OCI-LY1 (cell line): ENCODE results near the gene POLR2F.

Experiments
- H2AFZ ChIP-seq: fragments of 200-600 bp; sonication (generic), shearing (Covaris generic); 2 replicates; pipeline ENCODE4 v1.6.0; 2014; ENCODE audit warnings: antibody characterized with exemption, mild to moderate bottlenecking, low read length
- H3F3A ChIP-seq: fragments of 200-600 bp; sonication (generic), shearing (Covaris generic); 2 replicates; pipeline ENCODE4 v1.6.0; 2014; ENCODE audit warnings: mild to moderate bottlenecking, antibody characterized with exemption, low read length, moderate library complexity; ENCODE audit not compliant: insufficient read depth
- H3K27ac ChIP-seq: fragments of 200-600 bp; sonication (generic); 2 replicates; pipeline ENCODE4 v1.5.1; 2014; ENCODE audit warnings: low read length, mixed run types, mild to moderate bottlenecking, low read depth; ENCODE audit not compliant: poor library complexity, severe bottlenecking
- H3K27me3 ChIP-seq: fragments of 200-600 bp; sonication (generic); 2 replicates; pipeline ENCODE4 v1.6.0; 2014; ENCODE audit warnings: antibody characterized with exemption, mild to moderate bottlenecking, low read length, moderate library complexity; ENCODE audit not compliant: insufficient read depth
- H3K36me3 ChIP-seq: fragments of 200-600 bp; sonication (generic); 2 replicates; pipeline ENCODE4 v1.6.1; 2014; ENCODE audit warnings: mild to moderate bottlenecking, antibody characterized with exemption, low read length, moderate library complexity, mixed read lengths; ENCODE audit not compliant: insufficient read depth
- H3K4me1 ChIP-seq: fragments of 200-600 bp; sonication (generic); 2 replicates; pipeline ENCODE4 v1.5.1; 2014; ENCODE audit warnings: mild to moderate bottlenecking, low read length, moderate library complexity; ENCODE audit not compliant: insufficient read depth, severe bottlenecking
- H3K4me2 ChIP-seq: fragments of 200-600 bp; sonication (generic), shearing (Covaris generic); 2 replicates; pipeline ENCODE4 v1.6.1; 2014; ENCODE audit warnings: low read length
- H3K4me3 ChIP-seq: fragments of 200-600 bp; sonication (generic); 2 replicates; pipeline ENCODE4 v1.5.1; 2014; ENCODE audit warnings: low read length, low read depth, mild to moderate bottlenecking, mixed read lengths; ENCODE audit not compliant: poor library complexity, severe bottlenecking
- H3K79me2 ChIP-seq: fragments of 200-600 bp; shearing (Covaris generic); 2 replicates; pipeline ENCODE4 v1.6.1; 2016; ENCODE audit warnings: mixed run types, low read length, mixed read lengths; ENCODE audit not compliant: insufficient read depth
- H3K9ac ChIP-seq: fragments of 200-600 bp; sonication (generic), shearing (Covaris generic); 2 replicates; pipeline ENCODE4 v1.6.1; 2014; ENCODE audit warnings: mild to moderate bottlenecking, low read length, mixed read lengths
- H3K9me2 ChIP-seq: fragments of 200-600 bp; sonication (generic), shearing (Covaris generic); 2 replicates; pipeline ENCODE4 v1.6.1; 2014; ENCODE audit warnings: low read depth, mild to moderate bottlenecking, low read length, mixed read lengths
- H3K9me3 ChIP-seq: fragments of 200-600 bp; shearing (Covaris generic); 2 replicates; pipeline ENCODE4 v1.6.1; 2014; ENCODE audit warnings: low read length, mixed read lengths
- H4K20me1 ChIP-seq: fragments of 200-600 bp; sonication (generic), shearing (Covaris generic); 2 replicates; pipeline ENCODE4 v1.6.0; 2016; ENCODE audit warnings: mild to moderate bottlenecking, low read length; ENCODE audit not compliant: insufficient read depth
- EZH2 ChIP-seq: fragments of 200-600 bp; sonication (generic), shearing (Covaris generic); IDR thresholded peaks from 2 replicates; pipeline ENCODE4 v1.8.0; 2017; ENCODE audit warnings: borderline replicate concordance, mixed run types, mild to moderate bottlenecking, antibody characterized with exemption, low read length, moderate library complexity, mixed read lengths
- TF ChIP-seq, protein P1 (sequence below): fragments of 200-600 bp; sonication (generic), shearing (Covaris generic); IDR thresholded peaks from 2 replicates; pipeline ENCODE4 v1.5.1; 2017; ENCODE audit warnings: mild to moderate bottlenecking, antibody characterized with exemption, low read length, moderate library complexity, mixed read lengths

The POLR2F gene

DNA sequence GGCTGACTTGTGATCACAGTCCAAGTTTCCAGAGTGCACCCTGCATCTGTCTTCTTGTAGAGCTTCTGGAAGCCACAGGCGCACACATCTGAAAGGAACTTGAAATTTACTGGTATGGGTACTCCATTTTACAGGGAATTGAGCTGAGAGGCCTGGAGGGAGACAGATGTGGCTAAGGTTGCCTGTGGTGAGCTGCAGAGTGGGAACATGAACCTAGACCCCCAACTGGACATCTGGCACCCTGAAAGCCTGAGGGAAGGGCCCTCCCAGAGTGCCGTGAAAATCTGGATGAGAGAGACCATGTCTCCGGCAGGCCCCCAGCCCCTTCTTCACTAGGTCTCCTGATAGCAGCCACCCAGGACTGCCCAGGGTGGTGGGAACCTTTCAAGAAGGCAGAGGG lies 53.4 kb downstream of the POLR2F start:
- H3K4me3 ChIP-seq = no peak overlapping the region
- H3K9me3 ChIP-seq = no peaks in the 10 kb centered on the region
- no peaks in the 10 kb centered on the region for H3K4me1 ChIP-seq
- no peaks in the 10 kb centered on the region for H3F3A ChIP-seq
- no peaks in the 10 kb centered on the region for H4K20me1 ChIP-seq
- H3K9ac ChIP-seq = no peak overlapping the region
- H3K79me2 ChIP-seq = no peaks in the 10 kb centered on the region
- H3K4me2 ChIP-seq = no peak overlapping the region
- H3K36me3 ChIP-seq = no peaks in the 10 kb centered on the region
- no peaks in the 10 kb centered on the region for H3K9me2 ChIP-seq
- H3K27ac ChIP-seq = no peak overlapping the region
- H3K27me3 ChIP-seq = peaks cover 6% of the 10 kb centered on the region; the same call in 1 of the 2 replicates
- no peak for TF ChIP-seq EZH2
- TF ChIP-seq, protein P1, sequence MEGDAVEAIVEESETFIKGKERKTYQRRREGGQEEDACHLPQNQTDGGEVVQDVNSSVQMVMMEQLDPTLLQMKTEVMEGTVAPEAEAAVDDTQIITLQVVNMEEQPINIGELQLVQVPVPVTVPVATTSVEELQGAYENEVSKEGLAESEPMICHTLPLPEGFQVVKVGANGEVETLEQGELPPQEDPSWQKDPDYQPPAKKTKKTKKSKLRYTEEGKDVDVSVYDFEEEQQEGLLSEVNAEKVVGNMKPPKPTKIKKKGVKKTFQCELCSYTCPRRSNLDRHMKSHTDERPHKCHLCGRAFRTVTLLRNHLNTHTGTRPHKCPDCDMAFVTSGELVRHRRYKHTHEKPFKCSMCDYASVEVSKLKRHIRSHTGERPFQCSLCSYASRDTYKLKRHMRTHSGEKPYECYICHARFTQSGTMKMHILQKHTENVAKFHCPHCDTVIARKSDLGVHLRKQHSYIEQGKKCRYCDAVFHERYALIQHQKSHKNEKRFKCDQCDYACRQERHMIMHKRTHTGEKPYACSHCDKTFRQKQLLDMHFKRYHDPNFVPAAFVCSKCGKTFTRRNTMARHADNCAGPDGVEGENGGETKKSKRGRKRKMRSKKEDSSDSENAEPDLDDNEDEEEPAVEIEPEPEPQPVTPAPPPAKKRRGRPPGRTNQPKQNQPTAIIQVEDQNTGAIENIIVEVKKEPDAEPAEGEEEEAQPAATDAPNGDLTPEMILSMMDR = no peak
- H2AFZ ChIP-seq = no peak overlapping the region

DNA sequence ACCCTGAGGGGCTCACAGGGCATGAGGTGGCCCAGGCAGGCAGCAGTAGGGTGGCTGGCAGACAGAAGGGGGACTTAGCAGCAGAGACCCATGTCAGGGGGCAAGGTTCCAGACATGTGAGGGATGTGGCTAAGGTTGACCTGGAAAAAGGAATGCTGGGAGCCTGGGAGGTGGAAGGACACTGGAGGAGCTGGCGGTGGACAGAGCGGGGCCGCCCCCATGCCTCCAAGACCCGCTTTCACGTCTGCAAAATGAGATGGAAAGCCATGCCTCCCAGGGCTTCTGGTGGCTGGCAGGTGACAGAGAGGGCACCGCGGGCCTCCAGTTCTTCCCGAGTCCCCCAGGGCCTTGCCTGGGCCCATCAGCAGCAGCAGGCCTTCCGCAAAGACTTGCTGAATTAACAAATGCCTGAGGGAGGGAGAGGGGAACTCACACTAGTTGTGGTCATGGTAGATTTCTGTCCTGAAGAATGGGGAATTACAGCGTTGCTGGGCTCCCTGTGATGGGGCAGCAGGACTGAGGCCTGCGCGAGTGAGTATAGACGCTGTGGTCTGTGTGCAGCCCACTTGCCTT lies 53.9 kb downstream of the POLR2F start:
- H3K9me2 ChIP-seq = no peaks in the 10 kb centered on the region
- no peaks in the 10 kb centered on the region for H3K9me3 ChIP-seq
- no peaks in the 10 kb centered on the region for H4K20me1 ChIP-seq
- no peaks in the 10 kb centered on the region for H3K79me2 ChIP-seq
- no peak overlapping the region for H3K9ac ChIP-seq
- H3K36me3 ChIP-seq = no peaks in the 10 kb centered on the region
- no peak overlapping the region for H3K4me3 ChIP-seq
- peaks cover 6% of the 10 kb centered on the region; the same call in 1 of the 2 replicates for H3K27me3 ChIP-seq
- no peaks in the 10 kb centered on the region for H3K4me1 ChIP-seq
- no peak overlapping the region for H3K27ac ChIP-seq
- no peaks in the 10 kb centered on the region for H3F3A ChIP-seq
- no peak overlapping the region for H3K4me2 ChIP-seq
- TF ChIP-seq, protein P1 = no peak
- TF ChIP-seq EZH2 = no peak
- H2AFZ ChIP-seq = no peak overlapping the region

DNA sequence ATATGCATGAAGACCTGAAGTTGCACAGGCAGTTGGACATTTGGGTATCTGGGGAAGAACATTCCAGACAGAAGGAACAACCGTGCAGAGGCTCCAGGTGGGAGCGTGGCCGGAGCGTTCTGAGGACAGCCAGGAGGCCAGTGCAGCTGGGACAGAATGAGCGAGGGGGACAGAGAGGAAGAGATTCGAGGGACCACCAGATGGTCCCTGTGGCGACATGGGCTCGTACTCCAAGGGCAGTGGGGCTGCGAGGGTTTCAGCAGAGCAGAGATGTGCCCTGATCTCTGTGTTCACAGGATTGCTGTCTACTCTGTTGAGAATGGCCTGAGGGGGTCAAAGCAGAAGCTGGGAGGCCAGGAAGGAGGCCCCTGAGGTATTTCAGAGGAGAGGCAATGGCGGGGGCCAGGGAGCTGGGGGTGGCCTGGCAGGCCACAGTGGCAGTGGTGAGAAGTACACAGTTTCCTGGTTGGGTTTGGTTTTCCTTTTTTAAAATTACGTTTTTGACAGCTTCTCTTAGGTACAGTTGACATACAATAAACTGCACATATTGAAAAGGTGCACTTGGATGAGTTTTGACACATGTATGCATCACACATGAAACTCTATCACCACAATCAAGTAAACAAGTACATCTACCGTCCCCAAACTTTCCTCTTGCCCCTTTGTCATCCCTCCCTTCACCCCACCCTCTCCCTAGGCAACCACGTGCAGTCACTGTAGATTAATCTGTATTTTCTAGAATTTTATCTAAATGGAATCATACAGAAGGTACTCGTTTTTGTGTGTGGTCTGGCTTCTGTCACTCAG lies 55.7 kb downstream of the POLR2F start:
- no peak for TF ChIP-seq EZH2
- TF ChIP-seq, protein P1 = no peak
- Histone ChIP-seq H3K79me2 (no peaks in the 10 kb centered on the region), H3K4me1 (no peaks in the 10 kb centered on the region), H3F3A (no peaks in the 10 kb centered on the region), H3K27me3 (peaks cover under 1% of the 10 kb centered on the region; the same call in 1 of the 2 replicates), H2AFZ (no peak overlapping the region), H3K4me2 (no peak overlapping the region), H3K36me3 (no peaks in the 10 kb centered on the region), H3K27ac (no peak overlapping the region), H3K9me2 (no peaks in the 10 kb centered on the region), H3K9ac (no peak overlapping the region), H3K4me3 (no peak overlapping the region), H3K9me3 (no peaks in the 10 kb centered on the region), H4K20me1 (no peaks in the 10 kb centered on the region)
